ENCODE data around the gene CDK10.
"Not testable (repeated sequence)": the region's sequence is repeated elsewhere in the genome, so short reads cannot be mapped to it uniquely, and the experiment has no call there.

CDK10 gene

DNA sequence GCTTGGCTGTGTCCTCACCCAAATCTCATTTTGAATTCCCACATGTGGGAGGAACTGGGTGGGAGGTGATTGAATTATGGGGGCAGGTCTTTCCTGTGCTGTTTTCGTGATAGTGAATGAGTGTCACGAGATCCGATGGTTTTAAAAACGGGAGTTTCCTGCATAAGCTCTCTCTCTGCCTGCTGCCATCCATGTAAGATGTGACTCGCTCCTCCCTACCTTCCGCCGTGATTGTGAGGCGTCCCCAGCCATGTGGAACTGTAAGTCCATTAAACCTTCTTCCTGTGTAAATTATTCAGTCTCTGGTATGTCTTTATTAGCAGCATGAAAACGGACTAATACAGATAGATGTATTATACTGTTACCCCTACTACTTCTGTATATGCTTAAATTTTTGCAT is 25.3 kb upstream of the CDK10 start:
- no peak for DNase-seq (ENCODE audit: extremely low spot score)
- TF ChIP-seq, protein P1, sequence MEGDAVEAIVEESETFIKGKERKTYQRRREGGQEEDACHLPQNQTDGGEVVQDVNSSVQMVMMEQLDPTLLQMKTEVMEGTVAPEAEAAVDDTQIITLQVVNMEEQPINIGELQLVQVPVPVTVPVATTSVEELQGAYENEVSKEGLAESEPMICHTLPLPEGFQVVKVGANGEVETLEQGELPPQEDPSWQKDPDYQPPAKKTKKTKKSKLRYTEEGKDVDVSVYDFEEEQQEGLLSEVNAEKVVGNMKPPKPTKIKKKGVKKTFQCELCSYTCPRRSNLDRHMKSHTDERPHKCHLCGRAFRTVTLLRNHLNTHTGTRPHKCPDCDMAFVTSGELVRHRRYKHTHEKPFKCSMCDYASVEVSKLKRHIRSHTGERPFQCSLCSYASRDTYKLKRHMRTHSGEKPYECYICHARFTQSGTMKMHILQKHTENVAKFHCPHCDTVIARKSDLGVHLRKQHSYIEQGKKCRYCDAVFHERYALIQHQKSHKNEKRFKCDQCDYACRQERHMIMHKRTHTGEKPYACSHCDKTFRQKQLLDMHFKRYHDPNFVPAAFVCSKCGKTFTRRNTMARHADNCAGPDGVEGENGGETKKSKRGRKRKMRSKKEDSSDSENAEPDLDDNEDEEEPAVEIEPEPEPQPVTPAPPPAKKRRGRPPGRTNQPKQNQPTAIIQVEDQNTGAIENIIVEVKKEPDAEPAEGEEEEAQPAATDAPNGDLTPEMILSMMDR (IDR thresholded peaks at IDR 0.05; ENCODE audit: control extremely low read depth, extremely low read depth, low read depth, missing control alignments): no peak

DNA sequence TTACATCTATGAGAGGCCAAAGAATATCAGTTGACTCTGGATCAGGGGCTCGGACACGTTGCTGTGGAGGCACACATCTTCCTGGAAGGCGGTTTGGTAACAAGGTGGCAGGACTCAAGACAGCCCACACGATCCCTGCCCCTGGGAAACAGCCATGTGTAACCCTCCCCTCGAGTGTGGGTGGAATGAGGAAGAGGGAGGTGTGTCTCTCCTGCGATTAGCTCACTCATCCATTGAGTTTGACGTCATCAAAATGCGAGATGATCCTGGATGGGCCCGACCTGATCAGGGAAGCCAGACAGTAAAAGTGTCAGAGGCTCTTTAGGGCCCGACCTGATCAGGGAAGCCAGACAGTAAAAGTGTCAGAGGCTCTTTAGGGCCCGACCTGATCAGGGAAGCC is 22.3 kb upstream of the CDK10 start:
- DNase-seq (ENCODE audit: extremely low spot score); POLR2A ChIA-PET: not testable (repeated sequence)
- CTCF ChIA-PET: interaction anchor here (0.7 to 1.1 kb wide), 3 partner anchors 9 to 22 kb away, joined by 3 read pairs; no protein-coding TSS in a partner anchor

More for the DNA sequence above, 25.3 kb upstream of the CDK10 start:
- ChIA-PET POLR2A (no interaction called here), CTCF (no interaction called here)

DNA sequence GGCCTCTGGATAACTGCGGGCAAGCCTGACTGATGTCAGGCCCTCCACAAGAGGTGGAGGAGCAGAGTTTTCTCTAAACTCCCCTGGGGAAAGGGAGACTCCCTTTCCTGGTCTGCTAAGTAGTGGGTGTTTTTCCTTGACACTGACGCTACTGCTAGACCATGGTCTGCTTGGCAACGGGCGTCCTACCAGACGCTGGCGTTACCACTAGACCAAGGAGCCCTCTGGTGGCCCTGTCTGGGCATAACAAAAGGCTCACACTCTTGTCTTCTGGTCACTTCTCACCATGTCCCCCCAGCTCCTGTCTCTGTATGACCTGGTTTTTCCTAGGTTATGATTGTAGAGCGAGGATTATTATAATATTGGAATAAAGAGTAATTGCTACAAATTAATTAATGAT is 19.5 kb upstream of the CDK10 start:
- CTCF ChIA-PET: interaction anchor here (1.0 to 2.5 kb wide), 3 partner anchors 8 to 52 kb away, joined by 3 to 8 read pairs (median 3); no protein-coding TSS in a partner anchor
- TF ChIP-seq, protein P1 (IDR thresholded peaks at IDR 0.05; ENCODE audit: control extremely low read depth, extremely low read depth, low read depth, missing control alignments): peak; percentile 34
- POLR2A ChIA-PET; DNase-seq (ENCODE audit: extremely low spot score): not testable (repeated sequence)

DNA sequence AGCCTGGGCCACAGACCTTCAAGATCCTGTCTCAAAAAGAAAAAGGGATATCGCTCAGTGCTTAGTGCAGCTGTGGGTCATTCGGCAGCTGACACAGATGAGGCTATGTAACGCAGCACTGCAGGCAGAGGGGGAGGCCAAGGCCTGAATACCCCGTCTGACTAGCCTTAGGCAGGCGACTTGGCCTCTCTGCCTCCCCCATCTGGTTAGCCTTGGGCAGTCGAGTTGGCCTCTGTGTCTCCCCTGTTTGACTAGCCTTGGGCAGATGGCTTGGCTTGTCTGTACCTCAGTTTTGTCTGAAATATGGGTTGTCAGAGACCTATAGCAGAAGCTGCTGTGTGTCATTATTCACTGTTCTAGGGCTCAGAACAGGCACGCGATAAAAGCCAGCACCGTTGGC is 18.9 kb upstream of the CDK10 start:
- no peak for DNase-seq (ENCODE audit: extremely low spot score)
- TF ChIP-seq, protein P1 (IDR thresholded peaks at IDR 0.05; ENCODE audit: control extremely low read depth, extremely low read depth, low read depth, missing control alignments): no peak
- CTCF ChIA-PET: interaction anchor here (1.0 to 2.5 kb wide), 4 partner anchors 8 to 53 kb away, joined by 3 to 8 read pairs (median 4); no protein-coding TSS in a partner anchor
- POLR2A ChIA-PET: no interaction called here

DNA sequence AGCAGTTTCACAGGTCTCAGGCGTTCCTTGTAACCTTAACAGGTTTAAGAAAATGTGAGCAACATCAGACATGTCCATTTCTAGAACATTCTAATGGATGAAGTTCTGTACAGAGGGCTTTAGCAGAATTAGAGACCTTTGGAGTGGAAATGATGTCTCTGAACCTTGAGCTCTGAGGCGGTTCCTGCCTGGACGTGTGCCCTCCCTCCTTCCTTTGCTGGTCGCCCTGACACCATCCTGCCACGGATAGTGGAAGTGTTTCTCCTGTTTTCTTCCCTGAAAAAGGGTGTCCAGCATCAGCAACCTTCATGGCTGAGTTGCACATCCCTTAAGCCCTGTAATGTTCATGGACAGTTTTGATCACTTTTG is 17.7 kb upstream of the CDK10 start:
- POLR2A ChIA-PET: no interaction called here
- TF ChIP-seq, protein P1 (IDR thresholded peaks at IDR 0.05; ENCODE audit: control extremely low read depth, extremely low read depth, low read depth, missing control alignments): no peak
- DNase-seq (ENCODE audit: extremely low spot score): no peak
- CTCF ChIA-PET: interaction anchor here (1.3 to 2.5 kb wide), 2 partner anchors 10 to 18 kb away, joined by 4 to 8 read pairs; no protein-coding TSS in a partner anchor

DNA sequence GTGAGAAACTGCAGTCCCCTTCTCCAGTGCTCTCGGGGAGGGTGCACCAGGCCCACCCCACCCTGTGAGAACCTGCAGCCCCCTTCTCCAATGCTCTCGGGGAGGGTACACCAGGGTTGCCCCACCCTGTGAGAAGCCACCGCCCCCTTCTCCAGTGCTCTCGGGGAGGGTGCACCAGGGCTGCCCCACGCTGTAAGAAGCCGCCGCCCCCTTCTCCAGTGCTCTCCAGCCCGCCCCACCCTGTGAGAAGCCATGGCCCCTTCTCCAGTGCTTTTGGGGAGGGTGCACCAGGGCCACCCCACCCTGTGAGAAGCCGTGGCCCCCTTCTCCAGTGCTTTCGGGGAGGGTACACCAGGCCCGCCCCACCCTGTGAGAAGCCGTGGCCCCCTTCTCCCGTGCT is 16.7 kb upstream of the CDK10 start:
- TF ChIP-seq, protein P1 (IDR thresholded peaks at IDR 0.05; ENCODE audit: control extremely low read depth, extremely low read depth, low read depth, missing control alignments): no peak
- DNase-seq (ENCODE audit: extremely low spot score): no peak
- POLR2A ChIA-PET: no interaction called here

DNA sequence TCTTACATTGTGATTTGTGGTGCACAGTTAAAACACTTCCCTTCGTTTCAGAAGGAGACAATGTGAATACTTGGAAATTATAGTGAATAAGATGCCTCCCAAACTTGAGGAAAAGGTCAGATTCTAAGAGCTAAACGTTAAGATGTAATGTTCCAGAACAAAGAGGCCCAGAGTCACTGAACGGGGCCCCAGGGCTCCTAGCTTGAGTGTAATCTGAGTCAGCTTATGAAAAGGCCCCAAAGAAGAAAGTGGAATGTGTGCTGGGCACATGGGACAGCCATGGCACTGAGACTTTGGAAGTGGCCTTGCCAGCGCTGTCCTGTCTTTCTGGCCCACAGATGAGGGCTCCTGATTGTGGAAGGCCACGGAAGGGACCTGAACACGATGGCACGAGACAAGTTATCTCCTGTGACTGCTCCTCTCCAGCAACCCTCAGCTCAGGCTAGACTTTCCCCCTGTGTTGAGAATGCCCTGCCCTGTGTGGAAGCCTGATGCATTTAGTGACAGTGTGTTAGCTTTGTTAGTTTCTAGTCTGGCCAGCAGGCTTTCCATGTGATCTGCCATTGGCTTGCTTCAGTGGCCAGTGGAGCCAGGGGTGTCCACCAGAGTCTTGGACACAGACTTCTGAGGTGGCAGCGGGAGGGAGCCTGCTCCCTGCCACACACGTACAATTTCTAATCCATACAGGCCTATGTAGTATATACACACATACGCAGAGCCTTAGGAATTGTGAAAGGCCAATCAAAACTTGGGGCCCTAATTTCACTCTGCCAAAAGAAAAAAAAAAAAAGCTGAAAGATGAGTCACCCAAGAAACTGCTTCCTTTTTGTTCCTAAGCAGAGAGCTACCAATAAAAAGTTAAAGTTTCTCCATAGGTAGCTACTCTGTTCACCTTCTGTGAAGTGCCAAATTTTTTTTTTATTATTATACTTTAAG is 15.7 kb upstream of the CDK10 start:
- TF ChIP-seq, protein P1 (IDR thresholded peaks at IDR 0.05; ENCODE audit: control extremely low read depth, extremely low read depth, low read depth, missing control alignments): no peak
- ChIA-PET POLR2A (no interaction called here), CTCF (interaction anchor here (1.0 to 1.2 kb wide), 4 partner anchors 9 to 30 kb away, joined by 3 to 4 read pairs (median 3); partner anchors contain the start of genes CHMP1A and SPATA33)
- no peak for DNase-seq (ENCODE audit: extremely low spot score)

More for the DNA sequence above, 16.7 kb upstream of the CDK10 start:
- CTCF ChIA-PET: interaction anchor here (1.0 kb wide), 2 partner anchors 12 to 29 kb away, joined by 3 to 4 read pairs; partner anchors contain the start of genes CHMP1A and SPATA33

DNA sequence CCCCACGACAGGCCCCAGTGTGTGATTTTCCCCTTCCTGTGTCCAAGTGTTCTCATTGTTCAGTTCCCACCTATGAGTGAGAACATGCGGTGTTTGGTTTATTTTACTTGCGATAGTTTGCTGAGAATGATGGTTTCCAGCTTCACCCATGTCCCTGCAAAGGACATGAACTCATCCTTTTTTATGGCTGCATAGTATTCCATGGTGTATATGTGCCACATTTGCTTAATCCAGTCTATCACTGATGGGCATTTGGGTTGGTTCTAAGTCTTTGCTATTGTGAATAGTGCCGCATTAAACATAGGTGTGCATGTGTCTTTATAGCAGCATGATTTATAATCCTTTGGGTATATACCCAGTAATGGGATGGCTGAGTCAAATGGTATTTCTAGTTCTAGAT is 14.9 kb upstream of the CDK10 start:
- CTCF ChIA-PET, POLR2A ChIA-PET: not testable (repeated sequence)

More for the DNA sequence above, 14.9 kb upstream of the CDK10 start:
- not testable (repeated sequence) for DNase-seq (ENCODE audit: extremely low spot score)

All from GM10248 (cell line).